HepG2 (cell line): Measurements from ENCODE around the gene PTRHD1. TPM values are rescaled to one million over a fixed set of nuclear protein-coding genes. Genes with fewer than 3 reads are reported as not detected.
A peak's percentile ranks its signal among the peaks of the same experiment; 100 is the strongest.
"Not testable (repeated sequence)": the region's sequence is repeated elsewhere in the genome, so short reads cannot be mapped to it uniquely, and the experiment has no call there.

ENCODE experiments used
- ATAC-seq: fragments of 200-7000 bp; cut with Tn5 transposase; 3 replicates; pipeline ENCODE4 v1.9.1; 2020; ENCODE audit warnings: mild to moderate bottlenecking, moderate library complexity
- BruUV-seq: library from RNA; stranded (reverse); fragments of 400-500 nt; replicated peaks from 2 replicates; lab custom pipeline; 2021; lab: Mats Ljungman, UMichigan
- CTCF ChIA-PET: fragments of 300-600 bp; formaldehyde crosslinking; extraction: SDS; loops from one replicate; lab custom pipeline; 2021; ENCODE audit warnings: low total read pairs, inconsistent platforms, low intra/inter-chr PET ratio; lab: Yijun Ruan, JAX
- POLR2A ChIA-PET: fragments of 350-600 bp; sonication (Branson Sonifier 250); formaldehyde crosslinking; loops from one replicate; lab custom pipeline; 2020; ENCODE audit warnings: antibody characterized with exemption, inconsistent platforms; lab: Yijun Ruan, JAX
- DNase-seq: peaks from one replicate; pipeline ENCODE4 v3.0.0-alpha.2; 2015; ENCODE audit warnings: low spot score
- FAIRE-seq: peaks from 3 replicates; lab custom pipeline; 2011; peaks lifted over from hg19 to GRCh38; lab: Jason Lieb, UNC
- H2AFZ ChIP-seq: one replicate; pipeline ENCODE4 v1.6.1; 2011; ENCODE audit warnings: low read length, inconsistent platforms
- H3K27ac ChIP-seq: fragments of 300-600 bp; 3 replicates; pipeline ENCODE4 v1.8.0; 2011; ENCODE audit warnings: mixed run types, mild to moderate bottlenecking, mixed read lengths, low read length, inconsistent platforms; ENCODE audit not compliant: insufficient read depth; ENCODE audit errors: extremely low read length
- H3K27me3 ChIP-seq, 2 experiments: fragments of 200-600 bp in 1 of 2; 2 replicates in 1 of 2; 3 replicates in 1 of 2; pipeline versions ENCODE4 v1.6.0 to v1.8.0; 2011; ENCODE audit warnings: low read length in 2 of 2, mild to moderate bottlenecking in 2 of 2, moderate library complexity in 2 of 2, inconsistent platforms in 1 of 2; ENCODE audit not compliant: insufficient read depth in 2 of 2, control insufficient read depth in 1 of 2
- H3K36me3 ChIP-seq, 2 experiments: fragments of 200-600 bp in 1 of 2; replicated peaks in 1 of 2; 2 replicates in 1 of 2; 3 replicates in 1 of 2; pipeline versions ENCODE4 v1.5.1 to v1.8.0; 2011; ENCODE audit warnings: low read length in 2 of 2, inconsistent platforms in 1 of 2; ENCODE audit not compliant: insufficient read depth in 2 of 2, control insufficient read depth in 1 of 2
- H3K4me1 ChIP-seq: 2 replicates; pipeline ENCODE4 v1.5.1; 2012; ENCODE audit warnings: low read length, inconsistent platforms; ENCODE audit not compliant: insufficient read depth
- H3K4me2 ChIP-seq: 2 replicates; pipeline ENCODE4 v1.6.0; 2011; ENCODE audit warnings: low read depth, low read length, inconsistent platforms
- H3K4me3 ChIP-seq, 3 experiments: fragments of 200-600 bp in 1 of 3; sonication (generic), shearing (Covaris generic) in 1 of 3; replicated peaks in 1 of 3; 2 replicates each; pipeline ENCODE4 v1.5.1; 2011 to 2016; ENCODE audit warnings: low read length in 3 of 3, inconsistent platforms in 2 of 3, low read depth in 2 of 3, mild to moderate bottlenecking in 2 of 3, control low read depth in 1 of 3, mixed read lengths in 1 of 3; ENCODE audit not compliant: insufficient read depth in 1 of 3
- H3K79me2 ChIP-seq: one replicate; pipeline ENCODE4 v1.6.1; 2011; ENCODE audit warnings: low read length, inconsistent platforms; ENCODE audit not compliant: insufficient read depth
- H3K9ac ChIP-seq: 2 replicates; pipeline ENCODE4 v1.6.0; 2011; ENCODE audit warnings: mild to moderate bottlenecking, low read depth, low read length, inconsistent platforms; ENCODE audit not compliant: insufficient read depth
- H3K9me3 ChIP-seq: 2 replicates; pipeline ENCODE4 v1.5.1; 2012; ENCODE audit warnings: mild to moderate bottlenecking, low read length
- H4K20me1 ChIP-seq: 2 replicates; pipeline ENCODE4 v1.6.0; 2011; ENCODE audit warnings: inconsistent platforms, mild to moderate bottlenecking, low read length, moderate library complexity; ENCODE audit not compliant: insufficient read depth
- ASH2L ChIP-seq: fragments of 300-600, 200-600 bp; sonication (generic); IDR thresholded peaks from 2 replicates; pipeline ENCODE4 v1.7.0; 2017; ENCODE audit warnings: low read depth, mild to moderate bottlenecking, moderate library complexity, mixed read lengths, low read length; ENCODE audit not compliant: insufficient read length
- MAFF ChIP-seq: IDR thresholded peaks from 2 replicates; pipeline ENCODE4 v1.6.1; 2011; ENCODE audit warnings: low read depth, low read length, improper control_type of control experiment
- MAFK ChIP-seq, 2 experiments: IDR thresholded peaks in 1 of 2; conservative IDR thresholded peaks in 1 of 2; 2 replicates each; pipeline ENCODE4 v1.6.1; 2011; ENCODE audit warnings: improper control_type of control experiment in 2 of 2, low read length in 2 of 2
- NRL ChIP-seq: sonication (generic); formaldehyde crosslinking; IDR thresholded peaks from 2 replicates; pipeline ENCODE4 v1.5.0; 2020; ENCODE audit warnings: missing genetic modification reagents, mild to moderate bottlenecking, moderate library complexity, borderline replicate concordance
- POLR2A ChIP-seq, 2 experiments: IDR thresholded peaks; 2 replicates each; pipeline ENCODE4 v1.6.1; 2011; ENCODE audit warnings: low read depth in 2 of 2, low read length in 2 of 2, mild to moderate bottlenecking in 1 of 2, moderate library complexity in 1 of 2; ENCODE audit not compliant: insufficient read depth in 1 of 2
- PRPF4 ChIP-seq: fragments of 200-400 bp; formaldehyde crosslinking; IDR thresholded peaks from 2 replicates; pipeline ENCODE4 v1.6.1; 2016; ENCODE audit warnings: low read length, low read depth; ENCODE audit not compliant: poor library complexity, severe bottlenecking
- SATB2 ChIP-seq: sonication (generic); formaldehyde crosslinking; IDR thresholded peaks from 2 replicates; pipeline ENCODE4 v1.5.0; 2020; ENCODE audit warnings: missing genetic modification reagents
- SIX1 ChIP-seq: sonication (generic); formaldehyde crosslinking; IDR thresholded peaks from 2 replicates; pipeline ENCODE4 v1.4.0; 2020; ENCODE audit warnings: missing genetic modification reagents, borderline replicate concordance
- SNAI1 ChIP-seq: sonication (generic); formaldehyde crosslinking; IDR thresholded peaks from 2 replicates; pipeline ENCODE4 v1.5.0; 2020; ENCODE audit warnings: mild to moderate bottlenecking, missing genetic modification reagents, borderline replicate concordance
- ZFP36L2 ChIP-seq: sonication (generic); formaldehyde crosslinking; IDR thresholded peaks from 2 replicates; pipeline ENCODE4 v1.4.0; 2020; ENCODE audit warnings: missing genetic modification reagents
- ZNF274 ChIP-seq: sonication (generic); formaldehyde crosslinking; IDR thresholded peaks from 2 replicates; pipeline ENCODE4 v1.5.1; 2020; ENCODE audit warnings: mild to moderate bottlenecking, missing genetic modification reagents
- WGBS: methylation state at CpG from one replicate; pipeline ENCODE4 v1.1.6; 2017; ENCODE audit warnings: low lambda C conversion rate; 5-methylcytosine and 5-hydroxymethylcytosine counted together
- in situ Hi-C: cut with HindIII; loops from 2 replicates; pipeline ENCODE4 v1.10.0; 2017; ENCODE audit warnings: low pct_unique_long_range_greater_than_20kb; ENCODE audit not compliant: extremely low pct_ligation_motif_present
- intact Hi-C: fragments of 100-400 bp; cut with micrococcal nuclease; formaldehyde crosslinking; loops from one replicate; pipeline ENCODE4 v1.10.0; 2022; ENCODE audit not compliant: unreplicated experiment
- polyA plus RNA-seq, 8 experiments: library from polyadenylated mRNA; depleted of rRNA in 3 of 8; stranded (reverse) in 7 of 8; unstranded in 1 of 8; fragments of >200 nt; fragmentation: Illumina TruSeq in 4 of 8; extraction: Trizol in 4 of 8; gene quantifications; 2 replicates each; pipeline versions ENCODE4 v1.2.1 to v1.2.3, GENCODE V29; 2011 to 2016; ENCODE audit warnings: low read depth in 4 of 8, missing spikeins in 1 of 8, mixed read lengths in 1 of 8; ENCODE audit not compliant: insufficient read depth in 1 of 8
- total RNA-seq, 5 experiments: library from RNA; depleted of rRNA; stranded (reverse); fragments of >200 nt; fragmentation: Illumina TruSeq; extraction: Trizol; gene quantifications; 2 replicates each; pipeline ENCODE4 v1.2.3, GENCODE V29; 2016; ENCODE audit warnings: low read depth in 1 of 5
- TF ChIP-seq, protein P1 (sequence below): sonication (generic); formaldehyde crosslinking; IDR thresholded peaks from 2 replicates; pipeline ENCODE4 v1.8.0; 2022; ENCODE audit warnings: missing genetic modification reagents, mild to moderate bottlenecking, inconsistent platforms, borderline replicate concordance
- TF ChIP-seq, protein P2 (sequence below): sonication (generic); formaldehyde crosslinking; IDR thresholded peaks from 2 replicates; pipeline ENCODE4 v1.4.0; 2020; ENCODE audit warnings: missing genetic modification reagents, borderline replicate concordance
- TF ChIP-seq, protein P3 (sequence below): sonication (generic); formaldehyde crosslinking; IDR thresholded peaks from 2 replicates; pipeline ENCODE4 v1.5.1; 2020; ENCODE audit warnings: mild to moderate bottlenecking, missing genetic modification reagents, moderate library complexity

The PTRHD1 gene
- total and polyA plus RNA-seq, 2 of the 13 experiments (the other 11 are each of a cell fraction or from before 2014, with no cell fraction given), result 72.6 to 90.8 TPM

DNA sequence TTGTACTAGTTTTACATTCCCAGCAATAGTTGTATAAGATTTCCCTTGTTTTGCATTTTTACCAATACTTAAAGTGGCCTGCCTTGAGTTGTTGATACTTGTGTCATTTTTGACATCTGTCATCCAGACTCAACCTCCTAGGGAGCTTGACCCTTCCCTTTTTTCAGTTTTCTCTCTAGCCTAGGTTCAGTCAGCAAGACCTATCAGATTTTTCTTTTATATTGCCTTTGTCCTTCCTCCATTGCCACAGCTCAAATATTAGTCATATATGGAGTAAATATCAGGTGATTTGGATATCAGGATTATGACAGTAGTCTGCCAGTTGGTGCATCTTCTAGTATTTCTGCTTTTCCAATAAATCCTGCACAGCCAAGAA lies 13.5 kb upstream of the PTRHD1 start (continued):
- no peak for TF ChIP-seq SNAI1 (CRISPR knock-in tag)
- TF ChIP-seq SIX1, result no peak
- no peak for TF ChIP-seq PRPF4
- TF ChIP-seq SATB2 (CRISPR knock-in tag), result no peak
- TF ChIP-seq ZFP36L2 (CRISPR knock-in tag), result no peak
- no peak for TF ChIP-seq POLR2A (IDR thresholded peaks at IDR 0.05; ENCODE audit: insufficient read depth in 1 of 2, low read depth in 2 of 2, low read length in 2 of 2)
- no peak for TF ChIP-seq ZNF274 (CRISPR knock-in tag)
- TF ChIP-seq, protein P1, sequence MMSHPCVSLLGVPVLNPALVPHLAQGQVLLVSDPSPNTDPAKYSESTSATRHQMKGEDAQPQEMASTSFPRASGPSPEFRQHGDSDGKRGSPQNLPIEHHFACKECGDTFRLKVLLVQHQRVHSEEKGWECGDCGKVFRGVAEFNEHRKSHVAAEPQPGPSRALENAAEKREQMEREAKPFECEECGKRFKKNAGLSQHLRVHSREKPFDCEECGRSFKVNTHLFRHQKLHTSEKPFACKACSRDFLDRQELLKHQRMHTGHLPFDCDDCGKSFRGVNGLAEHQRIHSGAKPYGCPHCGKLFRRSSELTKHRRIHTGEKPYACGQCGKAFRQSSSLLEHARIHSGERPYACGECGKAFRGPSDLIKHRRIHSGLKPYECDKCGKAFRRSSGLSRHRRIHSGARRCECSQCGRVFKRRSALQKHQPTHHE, result no peak
- no peak for TF ChIP-seq ASH2L

DNA sequence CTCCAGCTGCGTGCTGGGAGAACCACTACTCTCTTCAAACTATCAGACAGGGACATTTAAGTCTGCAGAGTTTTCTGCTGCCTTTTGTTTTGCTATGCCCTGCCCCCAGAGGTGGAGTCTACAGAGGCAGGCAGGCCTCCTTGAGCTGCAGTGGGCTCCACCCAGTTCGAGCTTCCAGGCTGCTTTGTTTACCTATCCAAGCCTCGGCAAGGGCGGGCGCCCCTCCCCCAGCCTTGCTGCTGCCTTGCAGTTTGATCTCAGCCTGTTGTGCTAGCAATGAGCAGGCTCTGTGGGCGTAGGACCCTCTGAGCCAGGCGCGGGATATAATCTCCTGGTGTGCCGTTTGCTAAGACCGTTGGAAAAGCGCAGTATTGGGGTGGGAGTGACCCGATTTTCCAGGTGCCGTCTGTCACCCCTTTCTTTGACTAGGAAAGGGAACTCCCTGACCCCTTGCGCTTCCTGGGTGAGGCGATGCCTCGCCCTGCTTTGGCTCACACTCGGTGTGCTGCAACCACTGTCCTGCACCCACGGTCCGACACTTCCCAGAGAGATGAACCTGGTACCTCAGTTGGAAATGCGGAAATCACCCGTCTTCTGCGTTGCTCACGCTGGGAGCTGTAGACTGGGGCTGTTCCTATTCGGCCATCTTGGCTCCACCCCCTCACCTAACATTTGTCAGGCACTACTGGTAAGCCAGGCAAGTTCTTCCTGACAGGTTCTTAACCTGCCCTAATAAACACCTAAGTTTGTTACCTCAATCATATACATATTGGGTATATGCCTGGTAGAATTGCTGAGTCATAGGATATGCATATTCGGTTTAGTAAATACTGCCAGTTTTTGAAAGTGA lies 12.8 kb upstream of the PTRHD1 start:
- Histone ChIP-seq H3K36me3 (peaks cover 7 to 22% of the 10 kb centered on the region in 2 experiments; a peak in 4 of 5 replicates), H3K79me2 (peaks cover 56% of the 10 kb centered on the region), H3K4me1 (peaks cover 15% of the 10 kb centered on the region)
- 87% methylated on average over 25 of the region's 25 CpGs for WGBS
- H2AFZ ChIP-seq, H3K4me2 ChIP-seq, CTCF ChIA-PET, H4K20me1 ChIP-seq, intact Hi-C loops, H3K9ac ChIP-seq, H3K9me3 ChIP-seq, ATAC-seq, H3K4me3 ChIP-seq, H3K27ac ChIP-seq, DNase-seq, in situ Hi-C loops, H3K27me3 ChIP-seq, BruUV-seq, FAIRE-seq: not testable (repeated sequence)
- POLR2A ChIA-PET, result interaction anchor here (1.9 kb wide), 1 partner anchor 13 kb away, joined by 14 read pairs; the partner anchor contains the start of genes CENPO and PTRHD1
- TF ChIP-seq, protein P2, sequence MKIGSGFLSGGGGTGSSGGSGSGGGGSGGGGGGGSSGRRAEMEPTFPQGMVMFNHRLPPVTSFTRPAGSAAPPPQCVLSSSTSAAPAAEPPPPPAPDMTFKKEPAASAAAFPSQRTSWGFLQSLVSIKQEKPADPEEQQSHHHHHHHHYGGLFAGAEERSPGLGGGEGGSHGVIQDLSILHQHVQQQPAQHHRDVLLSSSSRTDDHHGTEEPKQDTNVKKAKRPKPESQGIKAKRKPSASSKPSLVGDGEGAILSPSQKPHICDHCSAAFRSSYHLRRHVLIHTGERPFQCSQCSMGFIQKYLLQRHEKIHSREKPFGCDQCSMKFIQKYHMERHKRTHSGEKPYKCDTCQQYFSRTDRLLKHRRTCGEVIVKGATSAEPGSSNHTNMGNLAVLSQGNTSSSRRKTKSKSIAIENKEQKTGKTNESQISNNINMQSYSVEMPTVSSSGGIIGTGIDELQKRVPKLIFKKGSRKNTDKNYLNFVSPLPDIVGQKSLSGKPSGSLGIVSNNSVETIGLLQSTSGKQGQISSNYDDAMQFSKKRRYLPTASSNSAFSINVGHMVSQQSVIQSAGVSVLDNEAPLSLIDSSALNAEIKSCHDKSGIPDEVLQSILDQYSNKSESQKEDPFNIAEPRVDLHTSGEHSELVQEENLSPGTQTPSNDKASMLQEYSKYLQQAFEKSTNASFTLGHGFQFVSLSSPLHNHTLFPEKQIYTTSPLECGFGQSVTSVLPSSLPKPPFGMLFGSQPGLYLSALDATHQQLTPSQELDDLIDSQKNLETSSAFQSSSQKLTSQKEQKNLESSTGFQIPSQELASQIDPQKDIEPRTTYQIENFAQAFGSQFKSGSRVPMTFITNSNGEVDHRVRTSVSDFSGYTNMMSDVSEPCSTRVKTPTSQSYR (CRISPR knock-in tag), result peak; percentile 92
- TF ChIP-seq, protein P3, sequence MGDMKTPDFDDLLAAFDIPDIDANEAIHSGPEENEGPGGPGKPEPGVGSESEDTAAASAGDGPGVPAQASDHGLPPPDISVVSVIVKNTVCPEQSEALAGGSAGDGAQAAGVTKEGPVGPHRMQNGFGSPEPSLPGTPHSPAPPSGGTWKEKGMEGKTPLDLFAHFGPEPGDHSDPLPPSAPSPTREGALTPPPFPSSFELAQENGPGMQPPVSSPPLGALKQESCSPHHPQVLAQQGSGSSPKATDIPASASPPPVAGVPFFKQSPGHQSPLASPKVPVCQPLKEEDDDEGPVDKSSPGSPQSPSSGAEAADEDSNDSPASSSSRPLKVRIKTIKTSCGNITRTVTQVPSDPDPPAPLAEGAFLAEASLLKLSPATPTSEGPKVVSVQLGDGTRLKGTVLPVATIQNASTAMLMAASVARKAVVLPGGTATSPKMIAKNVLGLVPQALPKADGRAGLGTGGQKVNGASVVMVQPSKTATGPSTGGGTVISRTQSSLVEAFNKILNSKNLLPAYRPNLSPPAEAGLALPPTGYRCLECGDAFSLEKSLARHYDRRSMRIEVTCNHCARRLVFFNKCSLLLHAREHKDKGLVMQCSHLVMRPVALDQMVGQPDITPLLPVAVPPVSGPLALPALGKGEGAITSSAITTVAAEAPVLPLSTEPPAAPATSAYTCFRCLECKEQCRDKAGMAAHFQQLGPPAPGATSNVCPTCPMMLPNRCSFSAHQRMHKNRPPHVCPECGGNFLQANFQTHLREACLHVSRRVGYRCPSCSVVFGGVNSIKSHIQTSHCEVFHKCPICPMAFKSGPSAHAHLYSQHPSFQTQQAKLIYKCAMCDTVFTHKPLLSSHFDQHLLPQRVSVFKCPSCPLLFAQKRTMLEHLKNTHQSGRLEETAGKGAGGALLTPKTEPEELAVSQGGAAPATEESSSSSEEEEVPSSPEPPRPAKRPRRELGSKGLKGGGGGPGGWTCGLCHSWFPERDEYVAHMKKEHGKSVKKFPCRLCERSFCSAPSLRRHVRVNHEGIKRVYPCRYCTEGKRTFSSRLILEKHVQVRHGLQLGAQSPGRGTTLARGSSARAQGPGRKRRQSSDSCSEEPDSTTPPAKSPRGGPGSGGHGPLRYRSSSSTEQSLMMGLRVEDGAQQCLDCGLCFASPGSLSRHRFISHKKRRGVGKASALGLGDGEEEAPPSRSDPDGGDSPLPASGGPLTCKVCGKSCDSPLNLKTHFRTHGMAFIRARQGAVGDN (CRISPR knock-in tag), result peak; percentile 42; the same call in 1 of the 2 replicates
- TF ChIP-seq MAFF, result peak; percentile 89
- TF ChIP-seq MAFK (conservative IDR thresholded peaks at IDR 0.05 in 1 of 2, IDR thresholded peaks at IDR 0.05 in 1 of 2; ENCODE audit: low read length in 2 of 2), result peak; percentile 93 to 94
- TF ChIP-seq NRL (CRISPR knock-in tag), result peak; percentile 25; the same call in 1 of the 2 replicates
